IPS DF 19.7 (cell line): Measurements from ENCODE around the gene DCBLD2.

Source experiments
- DNase-seq: peaks from one replicate; pipeline ENCODE4 v3.0.0-alpha.2; 2013; ENCODE audit warnings: low read depth, low spot score

Gene DCBLD2

DNA sequence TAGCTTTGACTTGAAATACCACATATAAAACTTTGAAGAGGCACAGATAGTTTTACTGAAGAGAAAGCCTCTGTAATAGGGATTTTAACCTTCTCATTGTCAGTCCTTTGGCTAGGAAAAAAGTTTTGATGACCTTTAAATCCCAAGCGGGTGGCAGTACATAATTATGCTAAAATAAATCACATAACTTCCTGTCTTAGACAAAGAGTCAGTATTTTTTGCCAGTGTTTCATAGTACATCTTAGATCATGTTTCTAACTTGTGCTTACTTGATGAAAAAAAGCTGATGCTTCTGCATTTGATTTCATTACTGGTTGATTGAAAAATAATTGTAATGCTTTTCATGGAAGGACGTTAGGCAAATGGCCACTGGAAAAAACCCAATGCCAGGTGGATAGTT lies 132.5 kb downstream of the DCBLD2 start:
- DNase-seq: no peak

- no peak for DNase-seq
Measured at GRCh38 chr3:98766924-98767323, 134.6 kb downstream of the DCBLD2 start.

GRCh38 chr3:98765721-98766120 lies 135.8 kb downstream of the DCBLD2 start:
- no peak for DNase-seq

DNA sequence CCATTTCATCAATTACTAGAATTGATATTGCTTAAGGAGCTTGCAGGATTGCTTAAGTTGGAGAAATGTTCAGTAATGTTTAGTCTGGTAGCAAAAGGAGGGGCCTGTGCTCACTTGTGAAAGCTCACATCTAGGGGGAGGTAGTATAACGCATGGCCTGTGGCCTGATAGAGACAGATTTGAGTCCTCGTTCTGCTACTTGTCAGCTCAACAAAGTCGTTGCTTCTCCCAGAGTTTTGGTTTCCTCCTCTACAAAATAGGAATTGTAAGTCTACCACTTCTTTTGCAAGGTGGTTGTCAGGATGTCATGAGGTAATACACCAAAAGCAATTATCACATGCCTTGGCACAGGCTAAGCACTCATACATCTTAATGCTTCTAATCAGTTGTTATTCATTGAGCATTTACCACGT lies 137.0 kb downstream of the DCBLD2 start:
- DNase-seq: no peak

- no peak for DNase-seq
Measured at GRCh38 chr3:98763819-98764418, 137.6 kb downstream of the DCBLD2 start.

DNA sequence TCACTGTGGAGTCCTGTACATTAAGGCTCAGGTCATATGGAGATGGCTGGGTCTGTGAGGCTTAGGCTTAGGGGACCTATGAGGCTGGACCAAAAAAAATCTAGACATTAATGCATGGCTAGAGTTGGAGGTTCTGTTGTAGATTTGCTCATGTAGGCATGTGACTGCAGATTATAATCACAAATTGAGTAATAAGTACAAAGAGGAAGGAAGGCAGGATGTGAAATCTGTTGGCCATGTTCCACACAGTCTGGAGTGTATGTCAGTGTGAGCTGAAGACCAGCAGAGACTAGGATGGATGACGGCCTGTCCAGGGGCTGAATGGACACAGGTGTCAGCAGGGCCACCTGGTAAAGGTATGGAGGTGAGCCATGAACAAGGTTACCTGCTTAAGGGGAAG lies 138.4 kb downstream of the DCBLD2 start, which contains the start of gene ST3GAL6:
ST3GAL6 (plus strand) TSS at position 265 of the 400 bp plus-strand sequence. CDS start 5,101 bp downstream, outside the sequence.
- no peak for DNase-seq

GRCh38 chr3:98761643-98762229 lies 139.8 kb downstream of the DCBLD2 start:
- no peak for DNase-seq

- no peak for DNase-seq
Measured at GRCh38 chr3:98759629-98760028, 141.9 kb downstream of the DCBLD2 start.

DNA sequence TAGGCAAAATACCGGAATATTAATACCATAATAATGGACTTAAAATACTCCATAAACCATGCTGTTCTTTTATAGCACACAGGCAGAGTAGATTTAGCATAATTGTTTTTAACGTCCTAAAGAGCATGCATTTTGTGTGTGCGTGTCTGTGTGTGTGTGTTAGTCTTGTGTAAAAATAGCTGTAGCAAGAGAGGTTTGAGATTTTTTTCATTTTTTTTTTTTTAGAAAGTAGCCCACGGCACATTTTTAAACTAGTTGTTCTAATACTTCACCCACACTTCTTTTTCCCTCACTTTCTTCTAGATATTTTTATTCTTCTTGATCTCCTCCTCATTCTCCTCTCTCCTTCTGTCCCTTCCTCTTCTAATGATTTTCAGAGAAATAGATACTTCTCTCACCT lies 145.9 kb downstream of the DCBLD2 start:
- DNase-seq: no peak

DNA sequence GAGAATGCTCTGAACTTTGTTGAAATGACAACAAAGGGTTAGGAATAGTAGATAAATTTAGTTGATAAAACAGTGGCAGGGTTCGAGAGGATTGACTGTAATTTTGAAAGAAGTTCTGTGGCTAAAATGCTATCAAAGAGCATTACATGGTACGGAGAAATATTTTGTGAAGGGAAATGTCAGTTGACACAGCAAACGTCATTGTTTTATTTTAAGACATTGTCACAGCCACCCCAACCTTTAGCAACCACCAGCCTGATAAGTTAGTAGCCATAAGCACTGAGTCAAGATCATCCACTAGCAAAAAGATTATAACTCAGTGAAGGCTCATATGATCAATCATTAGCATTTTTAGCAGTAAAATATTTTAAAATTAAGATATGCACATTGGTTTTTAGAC lies 147.0 kb downstream of the DCBLD2 start:
- no peak for DNase-seq

GRCh38 chr3:98750276-98750919 lies 151.1 kb downstream of the DCBLD2 start:
- DNase-seq: no peak

DNA sequence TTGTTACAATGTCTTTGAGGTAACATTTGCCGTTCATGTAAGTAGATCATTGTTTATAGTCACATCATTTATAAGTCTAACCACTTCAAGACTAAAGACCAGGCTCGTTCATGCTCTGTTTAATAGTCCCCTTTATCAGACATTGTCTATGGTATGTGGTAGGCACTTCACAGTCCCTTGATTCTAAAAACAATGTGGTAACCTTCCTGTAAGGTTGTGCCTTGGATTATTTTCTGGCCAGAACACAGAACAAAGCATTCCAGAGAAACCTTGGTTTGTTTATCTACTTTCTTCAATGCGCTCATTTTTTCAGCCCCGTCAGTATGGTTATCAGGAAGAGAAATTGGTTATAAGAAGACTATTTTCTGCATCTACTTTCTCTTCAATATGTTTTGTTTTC lies 154.6 kb downstream of the DCBLD2 start:
- DNase-seq: no peak

DNA sequence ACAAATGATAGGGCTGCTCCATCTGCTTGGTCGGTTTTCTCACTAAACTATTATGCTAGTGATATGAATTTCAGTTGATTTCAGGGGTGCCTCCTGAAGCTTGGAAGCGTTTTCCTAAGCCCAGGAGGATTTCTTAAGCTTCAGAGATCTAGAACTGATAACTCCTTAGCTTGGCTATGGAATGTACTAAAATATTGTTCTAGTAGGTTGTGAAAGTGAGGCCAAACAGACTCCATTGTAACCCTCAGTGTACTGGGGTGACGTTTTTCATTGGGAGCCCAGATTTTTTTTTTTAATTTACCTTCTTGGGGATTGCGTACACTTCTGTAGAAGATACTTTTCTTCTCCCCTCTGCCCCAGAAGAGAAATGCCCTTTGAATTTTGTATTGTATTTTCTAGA lies 155.4 kb downstream of the DCBLD2 start:
- no peak for DNase-seq
